ENCODE data around the gene FLT3.
"Not testable (repeated sequence)": the region's sequence is repeated elsewhere in the genome, so short reads cannot be mapped to it uniquely, and the experiment has no call there.

The FLT3 gene

GRCh38 chr13:28043224-28043623 lies 57.2 kb downstream of the FLT3 start:
- no peak for DNase-seq

GRCh38 chr13:28041501-28041900 lies 58.9 kb downstream of the FLT3 start:
- DNase-seq: no peak

- DNase-seq: no peak
Observed at GRCh38 chr13:28041031-28041461, 59.3 kb downstream of the FLT3 start.

- no peak for DNase-seq
Observed at GRCh38 chr13:28037399-28037798, 63.0 kb downstream of the FLT3 start.

GRCh38 chr13:28035146-28035782 lies 65.1 kb downstream of the FLT3 start:
- no peak for DNase-seq

GRCh38 chr13:28033894-28034655 lies 66.3 kb downstream of the FLT3 start:
- DNase-seq: no peak

GRCh38 chr13:28032438-28032837 lies 67.9 kb downstream of the FLT3 start:
- not testable (repeated sequence) for DNase-seq

GRCh38 chr13:28031896-28032288 lies 68.5 kb downstream of the FLT3 start:
- DNase-seq: no peak

GRCh38 chr13:28031220-28031895 lies 69.0 kb downstream of the FLT3 start:
- no peak for DNase-seq

GRCh38 chr13:28027607-28028364 lies 72.6 kb downstream of the FLT3 start:
- no peak for DNase-seq

GRCh38 chr13:28027071-28027470 lies 73.3 kb downstream of the FLT3 start:
- no peak for DNase-seq

GRCh38 chr13:28026508-28026907 lies 73.9 kb downstream of the FLT3 start:
- no peak for DNase-seq

GRCh38 chr13:28022848-28023518 lies 77.4 kb downstream of the FLT3 start:
- no peak for DNase-seq

- DNase-seq: no peak
Observed at GRCh38 chr13:28014301-28014700, 86.1 kb downstream of the FLT3 start.

GRCh38 chr13:28013482-28013881 lies 86.9 kb downstream of the FLT3 start:
- DNase-seq: no peak

- DNase-seq: no peak
Observed at GRCh38 chr13:28012896-28013295, 87.5 kb downstream of the FLT3 start.

GRCh38 chr13:28012383-28012782 lies 88.0 kb downstream of the FLT3 start:
- DNase-seq: no peak

- DNase-seq: no peak
Observed at GRCh38 chr13:28010046-28010445, 90.3 kb downstream of the FLT3 start.

GRCh38 chr13:28005016-28005415 lies 95.4 kb downstream of the FLT3 start:
- DNase-seq: not testable (repeated sequence)

GRCh38 chr13:28002886-28003698 lies 97.3 kb downstream of the FLT3 start:
- no peak for DNase-seq

- no peak for DNase-seq
Observed at GRCh38 chr13:28001837-28002473, 98.4 kb downstream of the FLT3 start.
